CD4-positive, alpha-beta T cell (primary cell): ENCODE data around the gene LIG4. TPM values are rescaled to one million over a fixed set of nuclear protein-coding genes. Genes with fewer than 3 reads are reported as not detected.

ENCODE experiments used
- ATAC-seq: fragments of 200-7000 bp; cut with Tn5 transposase; one replicate; pipeline ENCODE4 v1.10.0; 2022; ENCODE audit warnings: mild to moderate bottlenecking; ENCODE audit not compliant: poor library complexity
- CTCF ChIA-PET: fragments of 350-600 bp; sonication (Branson Sonifier 250); formaldehyde crosslinking; loops from one replicate; lab custom pipeline; 2021; ENCODE audit warnings: antibody characterized with exemption, inconsistent platforms; lab: Charles Lee
- POLR2A ChIA-PET: fragments of 350-600 bp; sonication (Branson Sonifier 250); formaldehyde crosslinking; loops from one replicate; lab custom pipeline; 2021; ENCODE audit warnings: antibody characterized with exemption, inconsistent platforms; lab: Charles Lee
- DNase-seq, 14 experiments: peaks; one replicate each; pipeline ENCODE4 v3.0.0-alpha.2; 2013 to 2020; ENCODE audit warnings: mixed read lengths in 2 of 14
- H3K27ac ChIP-seq, 2 donors: one replicate each; pipeline versions ENCODE4 v1.5.1 to v1.7.0; 2013; ENCODE audit warnings: low read length in 2 of 2, low read depth in 1 of 2, mild to moderate bottlenecking in 1 of 2
- H3K27me3 ChIP-seq, 2 experiments: 1 replicate in 1 of 2; 2 replicates in 1 of 2; pipeline versions ENCODE4 v1.6.1 to v1.7.0; 2013; ENCODE audit warnings: low read length in 2 of 2, control low read depth in 1 of 2, mild to moderate bottlenecking in 1 of 2, moderate library complexity in 1 of 2; ENCODE audit not compliant: insufficient read depth in 2 of 2, control insufficient read depth in 1 of 2
- H3K36me3 ChIP-seq: one replicate; pipeline ENCODE4 v1.6.1; 2013; ENCODE audit warnings: low read length, control low read depth; ENCODE audit not compliant: insufficient read depth
- H3K4me1 ChIP-seq: one replicate; pipeline ENCODE4 v1.6.1; 2013; ENCODE audit warnings: low read length, control low read depth; ENCODE audit not compliant: insufficient read depth
- H3K4me3 ChIP-seq: one replicate; pipeline ENCODE4 v1.5.1; 2013; ENCODE audit warnings: mild to moderate bottlenecking, low read length, moderate library complexity
- H3K9me3 ChIP-seq, 2 experiments: 1 replicate in 1 of 2; 2 replicates in 1 of 2; pipeline versions ENCODE4 v1.6.1 to v1.7.0; 2013; ENCODE audit warnings: low read length in 2 of 2, mild to moderate bottlenecking in 2 of 2, control low read depth in 1 of 2, moderate library complexity in 1 of 2; ENCODE audit not compliant: control insufficient read depth in 1 of 2, insufficient read depth in 1 of 2
- H3K27ac Mint-ChIP-seq: one replicate; pipeline ENCODE4 v1.8.0; 2020; ENCODE audit warnings: mixed read lengths
- H3K27me3 Mint-ChIP-seq: one replicate; pipeline ENCODE4 v1.8.0; 2021; ENCODE audit warnings: mixed read lengths
- H3K36me3 Mint-ChIP-seq: one replicate; pipeline ENCODE4 v1.8.0; 2021; ENCODE audit warnings: low read depth, mixed read lengths
- H3K4me1 Mint-ChIP-seq: one replicate; pipeline ENCODE4 v1.8.0; 2021; ENCODE audit warnings: low read depth, mixed read lengths
- H3K4me3 Mint-ChIP-seq: one replicate; pipeline ENCODE4 v1.8.0; 2020; ENCODE audit warnings: mild to moderate bottlenecking, mixed read lengths
- H3K9me3 Mint-ChIP-seq: one replicate; pipeline ENCODE4 v1.8.0; 2020; ENCODE audit warnings: mixed read lengths
- intact Hi-C, 2 experiments: fragments of 100-400 bp; cut with DNase I in 1 of 2; cut with micrococcal nuclease in 1 of 2; formaldehyde crosslinking; loops; one replicate each; pipeline versions ENCODE4 v1.15.1 to v1.9.0; 2023 to 2025; cut with DNase I, micrococcal nuclease
- total RNA-seq, 174 experiments: library from RNA in 2 of 174; stranded (reverse) in 2 of 174; gene quantifications; one replicate each; pipeline ENCODE4 v1.2.3 and lab custom pipeline; 2021 to 2026
- TF ChIP-seq, protein P1 (sequence below): fragments of 200-600 bp; IDR thresholded peaks from one replicate; pipeline ENCODE4 v1.8.0; 2022; ENCODE audit warnings: antibody characterized with exemption, mild to moderate bottlenecking

LIG4 gene
- total RNA-seq, 2 experiments from 2014 or later: 1.5 to 1.6 TPM

DNA sequence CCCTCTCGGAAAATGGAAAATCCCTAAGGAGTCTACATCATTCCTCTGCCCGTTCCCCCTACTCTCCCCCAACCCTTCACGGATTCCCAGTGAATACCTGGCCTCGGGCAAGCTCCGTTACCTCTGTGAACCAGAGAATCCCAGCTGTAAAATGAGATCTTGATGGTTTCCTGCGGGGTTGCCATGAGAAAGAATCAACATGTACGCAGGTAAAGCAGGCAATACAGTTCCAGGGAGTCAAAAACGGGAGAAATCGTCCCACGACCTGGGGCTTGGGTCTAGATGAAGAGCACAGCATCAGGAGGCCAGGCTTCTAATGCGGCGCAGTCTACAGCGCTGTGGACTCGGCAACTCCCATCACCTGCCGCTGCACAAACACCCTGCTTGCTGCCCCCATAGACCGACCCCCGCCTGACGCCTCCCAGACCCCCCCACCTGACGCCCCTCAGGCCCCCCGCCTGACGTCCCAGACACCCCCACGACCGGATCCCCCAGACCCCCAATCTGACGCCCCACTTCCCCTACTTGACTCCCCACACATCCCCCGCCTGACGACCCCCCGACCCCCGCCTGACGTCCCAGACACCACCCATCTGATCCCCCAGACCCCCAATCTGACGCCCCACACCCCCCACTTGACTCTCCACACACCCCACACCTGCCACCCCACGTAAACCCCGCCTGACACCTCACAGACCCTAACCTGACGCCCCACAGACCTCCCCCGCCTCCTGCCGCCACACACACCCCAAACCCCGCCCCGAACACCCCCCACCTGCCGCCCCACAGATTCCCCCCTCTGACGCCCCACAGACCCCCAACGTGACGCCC is 680 bp downstream of the LIG4 start:
- TF ChIP-seq, protein P1, sequence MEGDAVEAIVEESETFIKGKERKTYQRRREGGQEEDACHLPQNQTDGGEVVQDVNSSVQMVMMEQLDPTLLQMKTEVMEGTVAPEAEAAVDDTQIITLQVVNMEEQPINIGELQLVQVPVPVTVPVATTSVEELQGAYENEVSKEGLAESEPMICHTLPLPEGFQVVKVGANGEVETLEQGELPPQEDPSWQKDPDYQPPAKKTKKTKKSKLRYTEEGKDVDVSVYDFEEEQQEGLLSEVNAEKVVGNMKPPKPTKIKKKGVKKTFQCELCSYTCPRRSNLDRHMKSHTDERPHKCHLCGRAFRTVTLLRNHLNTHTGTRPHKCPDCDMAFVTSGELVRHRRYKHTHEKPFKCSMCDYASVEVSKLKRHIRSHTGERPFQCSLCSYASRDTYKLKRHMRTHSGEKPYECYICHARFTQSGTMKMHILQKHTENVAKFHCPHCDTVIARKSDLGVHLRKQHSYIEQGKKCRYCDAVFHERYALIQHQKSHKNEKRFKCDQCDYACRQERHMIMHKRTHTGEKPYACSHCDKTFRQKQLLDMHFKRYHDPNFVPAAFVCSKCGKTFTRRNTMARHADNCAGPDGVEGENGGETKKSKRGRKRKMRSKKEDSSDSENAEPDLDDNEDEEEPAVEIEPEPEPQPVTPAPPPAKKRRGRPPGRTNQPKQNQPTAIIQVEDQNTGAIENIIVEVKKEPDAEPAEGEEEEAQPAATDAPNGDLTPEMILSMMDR: no peak
- Mint-ChIP-seq H3K27ac (peak overlapping the region; percentile 96), H3K4me3 (peak overlapping the region; percentile 99), H3K9me3 (peaks cover 13% of the 10 kb centered on the region), H3K36me3 (peaks cover 59% of the 10 kb centered on the region), H3K27me3 (no peaks in the 10 kb centered on the region), H3K4me1 (peaks cover 43% of the 10 kb centered on the region)
- no peaks in the 10 kb centered on the region for H3K9me3 ChIP-seq
- intact Hi-C loops: loop anchor here (5.0 kb wide), 3 partner anchors 37 to 1647 kb away; partner anchors contain the start of gene ARGLU1 (in 1 of the 2)
- H3K4me1 ChIP-seq: peaks cover 26% of the 10 kb centered on the region
- peak in 4 of 14 experiments; percentile 8 to 71 (median 37) for DNase-seq
- H3K27ac ChIP-seq: peak overlapping the region in 1 of 2 donors; percentile 13
- peak overlapping the region; percentile 56 for H3K4me3 ChIP-seq
- ChIA-PET CTCF (no interaction called here), POLR2A (interaction anchor here (1.4 to 1.8 kb wide), 2 partner anchors 10 to 197 kb away, joined by 3 to 4 read pairs; no protein-coding TSS in a partner anchor)
- ATAC-seq: peak; percentile 25
- no peaks in the 10 kb centered on the region for H3K27me3 ChIP-seq
- peaks cover 12% of the 10 kb centered on the region for H3K36me3 ChIP-seq

DNA sequence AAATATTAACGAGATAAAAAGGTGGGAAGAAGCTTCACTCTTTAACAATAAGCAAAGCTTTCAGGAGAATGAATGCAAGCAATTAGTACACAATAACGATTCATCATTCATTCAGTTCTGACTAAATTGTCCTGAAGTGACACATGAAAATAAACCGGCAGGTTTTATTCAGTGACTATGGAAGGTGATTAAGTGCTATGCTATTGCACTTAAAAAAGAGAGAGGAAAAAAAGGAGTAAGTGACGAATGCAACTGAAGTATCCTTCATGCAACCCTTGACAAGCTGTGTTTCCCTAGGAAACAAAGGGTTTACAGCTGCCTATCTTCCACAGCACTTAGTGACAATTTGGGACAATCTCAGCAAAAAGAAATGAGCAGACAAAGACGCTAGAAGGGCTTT is 1.4 kb downstream of the LIG4 start:
- CTCF ChIA-PET: no interaction called here
- Histone ChIP-seq H3K27me3 (no peaks in the 10 kb centered on the region), H3K36me3 (peaks cover 12% of the 10 kb centered on the region), H3K4me3 (no peak overlapping the region), H3K27ac (no peak overlapping the region), H3K9me3 (peaks cover 0 to 5% of the 10 kb centered on the region in 2 experiments), H3K4me1 (peaks cover 22% of the 10 kb centered on the region)
- Mint-ChIP-seq H3K4me1 (peaks cover 36% of the 10 kb centered on the region), H3K27me3 (no peaks in the 10 kb centered on the region), H3K27ac (peak overlapping the region; percentile 96), H3K9me3 (peaks cover 18% of the 10 kb centered on the region), H3K4me3 (peak overlapping the region; percentile 82), H3K36me3 (peaks cover 57% of the 10 kb centered on the region)
- intact Hi-C loops: loop anchor here in 1 of 2 experiments (5.0 kb wide), 1 partner anchor 37 kb away; no protein-coding TSS in a partner anchor
- ATAC-seq (no peak), DNase-seq (no peak)
- TF ChIP-seq, protein P1: no peak
- POLR2A ChIA-PET: interaction anchor here (0.6 kb wide), 1 partner anchor 72 kb away, joined by 3 read pairs; no protein-coding TSS in a partner anchor

DNA sequence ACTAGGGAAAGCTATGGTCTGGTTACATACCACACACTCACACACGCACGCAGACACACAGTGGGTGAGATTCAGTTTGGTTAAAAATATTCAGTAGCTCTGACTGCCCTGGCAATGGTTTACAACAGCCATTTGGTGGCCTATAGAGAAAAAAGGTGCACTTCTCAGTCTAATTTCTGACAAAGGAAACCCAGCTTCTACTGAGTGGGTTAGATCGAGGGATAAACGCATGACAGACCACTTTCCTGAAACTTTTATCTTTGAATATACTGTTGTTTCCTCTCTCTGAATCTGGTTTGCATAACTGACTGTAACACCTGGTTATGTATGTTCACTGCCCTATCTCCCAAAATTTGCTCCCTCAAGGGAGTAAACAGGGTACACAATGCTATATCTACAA is 2.5 kb downstream of the LIG4 start:
- no peaks in the 10 kb centered on the region for H3K27me3 Mint-ChIP-seq
- ChIA-PET CTCF (interaction anchor here (1.0 kb wide), 1 partner anchor 37 kb away, joined by 3 read pairs; no protein-coding TSS in a partner anchor), POLR2A (no interaction called here)
- ATAC-seq (no peak), DNase-seq (no peak)
- Histone ChIP-seq H3K27ac (no peak overlapping the region), H3K27me3 (no peaks in the 10 kb centered on the region), H3K36me3 (peaks cover 12% of the 10 kb centered on the region), H3K9me3 (peaks cover 0 to 7% of the 10 kb centered on the region in 2 experiments), H3K4me1 (peaks cover 21% of the 10 kb centered on the region), H3K4me3 (no peak overlapping the region)
- no peak overlapping the region for H3K27ac Mint-ChIP-seq
- intact Hi-C loops: loop anchor here in 1 of 2 experiments (5.0 kb wide), 1 partner anchor 36 kb away; no protein-coding TSS in a partner anchor
- H3K9me3 Mint-ChIP-seq: peaks cover 21% of the 10 kb centered on the region
- peak overlapping the region; percentile 27 for H3K4me3 Mint-ChIP-seq
- TF ChIP-seq, protein P1: no peak
- H3K4me1 Mint-ChIP-seq: peaks cover 29% of the 10 kb centered on the region
- H3K36me3 Mint-ChIP-seq: peaks cover 54% of the 10 kb centered on the region
